Loucy (cell line): Measurements from ENCODE around the gene ACTL6B.

ENCODE experiments used
- H2AFZ ChIP-seq: fragments of 200-600 bp; sonication (generic); 2 replicates; pipeline ENCODE4 v1.6.0; 2016; ENCODE audit warnings: antibody characterized with exemption, mild to moderate bottlenecking, low read length, moderate library complexity
- H3F3A ChIP-seq: fragments of 200-600 bp; 2 replicates; pipeline ENCODE4 v1.6.0; 2016; ENCODE audit warnings: antibody characterized with exemption, low read depth, mild to moderate bottlenecking
- H3K27me3 ChIP-seq: fragments of 200-600 bp; sonication (generic); 2 replicates; pipeline ENCODE4 v1.6.1; 2014; ENCODE audit warnings: low read length, mild to moderate bottlenecking; ENCODE audit not compliant: insufficient read depth, poor library complexity, severe bottlenecking
- H3K36me3 ChIP-seq: fragments of 200-600 bp; sonication (generic); 2 replicates; pipeline ENCODE4 v1.6.1; 2016; ENCODE audit warnings: low read length; ENCODE audit not compliant: insufficient read depth
- H3K4me1 ChIP-seq: fragments of 200-600 bp; sonication (generic); 2 replicates; pipeline ENCODE4 v1.5.1; 2014; ENCODE audit warnings: low read length, mild to moderate bottlenecking; ENCODE audit not compliant: insufficient read depth, poor library complexity, severe bottlenecking
- H3K4me2 ChIP-seq: fragments of 200-600 bp; sonication (generic); 2 replicates; pipeline ENCODE4 v1.6.0; 2014; ENCODE audit warnings: antibody characterized with exemption, low read length, low read depth, mild to moderate bottlenecking; ENCODE audit not compliant: poor library complexity, severe bottlenecking
- H3K4me3 ChIP-seq: fragments of 200-600 bp; sonication (generic); 2 replicates; pipeline ENCODE4 v1.5.1; 2014; ENCODE audit warnings: low read length, mild to moderate bottlenecking, mixed read lengths; ENCODE audit not compliant: poor library complexity, severe bottlenecking
- H3K79me2 ChIP-seq: fragments of 200-600 bp; sonication (generic); 2 replicates; pipeline ENCODE4 v1.6.1; 2014; ENCODE audit warnings: low read length; ENCODE audit not compliant: insufficient read depth
- H3K9ac ChIP-seq: fragments of 200-600 bp; sonication (generic); 2 replicates; pipeline ENCODE4 v1.6.0; 2014; ENCODE audit warnings: mild to moderate bottlenecking, low read depth, low read length, moderate library complexity; ENCODE audit not compliant: poor library complexity, severe bottlenecking
- H3K9me2 ChIP-seq: fragments of 200-600 bp; sonication (generic); replicated peaks from 2 replicates; pipeline ENCODE4 v1.6.1; 2016; ENCODE audit warnings: low read depth, low read length, mixed read lengths
- H3K9me3 ChIP-seq: fragments of 200-600 bp; sonication (generic); 2 replicates; pipeline ENCODE4 v1.6.1; 2014; ENCODE audit warnings: mild to moderate bottlenecking, antibody characterized with exemption, low read length, low read depth; ENCODE audit not compliant: insufficient read depth
- H4K20me1 ChIP-seq: fragments of 200-600 bp; sonication (generic); 2 replicates; pipeline ENCODE4 v1.6.0; 2014; ENCODE audit warnings: antibody characterized with exemption, low read length, mild to moderate bottlenecking; ENCODE audit not compliant: insufficient read depth, poor library complexity, severe bottlenecking
- EZH2phosphoT487 ChIP-seq: fragments of 200-600 bp; IDR thresholded peaks from 2 replicates; pipeline ENCODE4 v1.6.1; 2018; ENCODE audit warnings: antibody characterized with exemption, mild to moderate bottlenecking, moderate library complexity, borderline replicate concordance
- TF ChIP-seq, protein P1 (sequence below): fragments of 200-600 bp; sonication (generic); conservative IDR thresholded peaks from 2 replicates; pipeline ENCODE4 v1.5.1; 2014; ENCODE audit warnings: mild to moderate bottlenecking, antibody characterized with exemption, low read length

The ACTL6B gene

DNA sequence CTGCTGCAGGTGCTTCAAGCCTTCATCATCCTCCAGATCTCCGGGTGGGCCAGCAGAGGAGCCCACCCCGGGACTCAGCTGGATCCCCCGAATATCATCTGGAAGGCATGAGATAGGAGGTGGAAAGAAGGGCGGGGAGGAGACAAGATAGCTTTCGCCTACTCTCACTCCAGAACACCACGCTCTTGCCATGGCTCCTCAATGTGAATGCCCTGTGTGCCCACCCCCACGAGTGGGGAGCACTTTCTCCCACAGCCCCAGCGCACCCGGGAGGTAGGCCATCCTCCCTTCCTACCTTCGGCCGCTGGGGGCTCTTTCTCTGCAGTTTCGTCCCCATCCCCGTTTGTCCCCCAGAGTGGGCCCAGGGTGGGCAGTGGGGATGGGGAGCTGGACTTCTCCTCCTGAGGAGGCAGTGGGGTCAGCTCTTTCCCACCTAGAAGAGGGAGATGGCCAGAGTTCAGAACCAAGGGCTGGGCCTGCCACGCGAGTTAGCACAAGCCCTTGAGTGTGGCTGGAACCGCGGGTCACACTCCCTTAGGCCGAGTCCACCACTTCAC is 28.9 kb upstream of the ACTL6B start:
- Histone ChIP-seq H3K4me3 (no peak overlapping the region), H3K27me3 (no peaks in the 10 kb centered on the region), H3K9ac (no peak overlapping the region), H4K20me1 (peaks cover 35% of the 10 kb centered on the region), H3K4me2 (no peak overlapping the region), H3K36me3 (peaks cover 78% of the 10 kb centered on the region; the same call in 1 of the 2 replicates), H3K4me1 (peaks cover 7% of the 10 kb centered on the region), H3K79me2 (peaks cover 25% of the 10 kb centered on the region), H3K9me2 (no peaks in the 10 kb centered on the region), H2AFZ (no peak overlapping the region), H3F3A (no peaks in the 10 kb centered on the region; the same call in 1 of the 2 replicates), H3K9me3 (no peaks in the 10 kb centered on the region)
- TF ChIP-seq, protein P1, sequence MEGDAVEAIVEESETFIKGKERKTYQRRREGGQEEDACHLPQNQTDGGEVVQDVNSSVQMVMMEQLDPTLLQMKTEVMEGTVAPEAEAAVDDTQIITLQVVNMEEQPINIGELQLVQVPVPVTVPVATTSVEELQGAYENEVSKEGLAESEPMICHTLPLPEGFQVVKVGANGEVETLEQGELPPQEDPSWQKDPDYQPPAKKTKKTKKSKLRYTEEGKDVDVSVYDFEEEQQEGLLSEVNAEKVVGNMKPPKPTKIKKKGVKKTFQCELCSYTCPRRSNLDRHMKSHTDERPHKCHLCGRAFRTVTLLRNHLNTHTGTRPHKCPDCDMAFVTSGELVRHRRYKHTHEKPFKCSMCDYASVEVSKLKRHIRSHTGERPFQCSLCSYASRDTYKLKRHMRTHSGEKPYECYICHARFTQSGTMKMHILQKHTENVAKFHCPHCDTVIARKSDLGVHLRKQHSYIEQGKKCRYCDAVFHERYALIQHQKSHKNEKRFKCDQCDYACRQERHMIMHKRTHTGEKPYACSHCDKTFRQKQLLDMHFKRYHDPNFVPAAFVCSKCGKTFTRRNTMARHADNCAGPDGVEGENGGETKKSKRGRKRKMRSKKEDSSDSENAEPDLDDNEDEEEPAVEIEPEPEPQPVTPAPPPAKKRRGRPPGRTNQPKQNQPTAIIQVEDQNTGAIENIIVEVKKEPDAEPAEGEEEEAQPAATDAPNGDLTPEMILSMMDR, result no peak
- no peak for TF ChIP-seq EZH2phosphoT487

DNA sequence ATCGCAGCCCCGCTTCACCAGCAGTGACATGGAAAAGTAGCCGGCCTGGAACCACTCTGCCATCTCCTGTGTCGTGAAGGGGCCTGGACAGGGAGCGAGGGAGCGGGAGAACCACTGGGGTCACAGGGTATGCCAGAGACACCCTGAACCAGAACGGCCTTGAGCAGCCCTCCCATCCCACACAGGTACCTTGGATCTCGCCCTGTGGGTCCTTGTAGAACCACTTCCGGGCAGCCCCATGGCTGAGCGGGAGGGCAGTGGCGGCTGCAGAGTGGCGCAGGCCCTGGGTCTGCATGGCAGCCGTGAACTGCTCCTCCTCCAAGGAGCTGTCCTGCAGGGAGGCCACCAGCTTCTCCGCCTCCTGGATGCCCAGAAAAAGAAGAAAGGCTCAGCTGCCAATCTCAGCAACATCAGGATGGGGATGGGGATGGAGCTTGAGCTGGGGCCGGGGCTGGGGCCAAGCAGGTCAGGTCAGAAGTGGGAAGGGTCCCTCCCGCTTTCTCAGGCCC is 28.3 kb upstream of the ACTL6B start:
- no peak for TF ChIP-seq EZH2phosphoT487
- TF ChIP-seq, protein P1, result no peak
- Histone ChIP-seq H4K20me1 (peaks cover 35% of the 10 kb centered on the region), H3K9ac (no peak overlapping the region), H3K27me3 (no peaks in the 10 kb centered on the region), H3K79me2 (peaks cover 20% of the 10 kb centered on the region), H2AFZ (no peak overlapping the region), H3K4me2 (no peak overlapping the region), H3K9me3 (no peaks in the 10 kb centered on the region), H3K9me2 (no peaks in the 10 kb centered on the region), H3K4me3 (no peak overlapping the region), H3F3A (no peaks in the 10 kb centered on the region; the same call in 1 of the 2 replicates), H3K36me3 (peaks cover 83% of the 10 kb centered on the region; the same call in 1 of the 2 replicates), H3K4me1 (peaks cover 2% of the 10 kb centered on the region)

DNA sequence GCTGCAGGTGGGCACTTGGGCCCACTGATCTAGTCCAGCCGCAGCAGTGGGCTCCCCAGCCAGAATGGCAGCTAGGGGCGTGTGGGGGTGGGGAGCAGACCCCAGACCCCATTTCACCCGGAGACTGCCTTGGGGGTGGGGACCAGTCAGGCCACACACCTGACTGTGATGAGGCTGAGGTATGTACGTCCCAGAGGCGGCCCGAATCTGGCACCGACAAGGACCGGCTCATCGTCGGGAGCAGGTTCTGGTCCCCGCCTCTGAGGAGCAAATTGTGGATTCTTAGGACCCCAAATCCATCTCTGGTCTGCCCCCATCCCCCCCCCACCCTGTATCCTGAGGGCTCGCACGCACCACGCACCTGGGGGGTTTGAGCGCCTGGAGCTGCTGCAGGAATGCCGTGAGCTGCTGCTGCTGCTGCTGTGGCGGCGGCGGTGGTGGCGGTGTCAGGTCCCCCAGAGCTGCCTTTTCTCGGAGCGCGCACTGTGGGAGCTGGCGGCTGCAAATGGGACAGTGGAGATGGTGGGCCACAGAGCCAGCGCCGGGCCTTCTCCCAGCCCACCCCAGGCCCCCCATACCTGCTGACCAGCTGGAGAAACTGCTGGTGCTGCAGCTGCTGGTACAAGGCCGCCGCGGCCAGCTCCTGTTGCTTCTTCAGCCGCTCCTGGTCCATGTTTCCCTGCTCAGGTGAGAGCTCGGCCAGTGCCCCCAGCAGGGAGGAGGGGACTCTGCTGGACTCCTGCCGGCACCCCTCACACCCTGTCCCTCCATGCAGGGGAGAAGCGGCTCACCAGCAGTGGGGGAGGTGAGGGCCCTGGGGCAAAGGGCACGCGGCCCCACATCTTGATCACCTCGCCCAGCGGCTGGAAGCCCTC is 27.6 kb upstream of the ACTL6B start:
- Histone ChIP-seq H3K27me3 (no peaks in the 10 kb centered on the region), H3K9ac (no peak overlapping the region), H3K36me3 (peaks cover 90% of the 10 kb centered on the region; the same call in 1 of the 2 replicates), H2AFZ (no peak overlapping the region), H3K4me3 (no peak overlapping the region), H3K9me2 (no peaks in the 10 kb centered on the region), H3K4me2 (no peak overlapping the region), H3F3A (no peaks in the 10 kb centered on the region; the same call in 1 of the 2 replicates), H3K79me2 (peaks cover 13% of the 10 kb centered on the region), H3K9me3 (no peaks in the 10 kb centered on the region), H3K4me1 (no peaks in the 10 kb centered on the region), H4K20me1 (peaks cover 34% of the 10 kb centered on the region)
- no peak for TF ChIP-seq EZH2phosphoT487
- TF ChIP-seq, protein P1, result no peak
